ENCODE measurements around the gene FKBP9.

DNA sequence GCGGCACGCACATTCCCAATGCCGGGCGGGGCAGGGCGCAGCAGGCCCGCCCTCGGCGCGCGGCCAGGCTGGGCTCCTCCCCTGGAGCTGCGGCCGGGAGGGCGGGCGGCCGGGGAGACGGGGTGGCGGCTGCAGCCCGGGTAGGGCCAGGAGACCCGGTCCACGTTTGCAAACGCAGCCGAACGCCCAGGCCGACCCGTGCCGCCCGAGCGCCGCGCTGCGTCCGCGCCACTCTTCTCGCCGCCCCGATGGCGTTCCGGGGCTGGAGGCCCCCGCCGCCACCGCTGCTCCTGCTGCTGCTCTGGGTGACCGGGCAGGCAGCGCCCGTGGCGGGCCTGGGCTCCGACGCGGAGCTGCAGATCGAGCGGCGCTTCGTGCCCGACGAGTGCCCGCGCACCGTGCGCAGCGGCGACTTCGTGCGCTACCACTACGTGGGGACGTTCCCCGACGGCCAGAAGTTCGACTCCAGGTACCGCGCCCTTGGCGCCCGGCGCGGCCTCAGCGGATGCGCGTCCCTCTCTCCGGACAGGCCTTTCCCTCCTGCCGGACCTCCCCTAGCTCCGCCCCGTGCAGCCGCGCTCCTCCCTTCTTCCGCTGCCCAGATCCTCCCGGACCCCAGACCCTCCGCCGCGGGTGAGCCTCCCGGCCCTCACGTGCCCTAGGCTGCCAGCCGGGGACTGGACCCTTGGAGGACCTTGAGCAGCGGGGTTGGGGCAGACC lies at the start of gene FKBP9:
- TF ChIP-seq, protein P1, sequence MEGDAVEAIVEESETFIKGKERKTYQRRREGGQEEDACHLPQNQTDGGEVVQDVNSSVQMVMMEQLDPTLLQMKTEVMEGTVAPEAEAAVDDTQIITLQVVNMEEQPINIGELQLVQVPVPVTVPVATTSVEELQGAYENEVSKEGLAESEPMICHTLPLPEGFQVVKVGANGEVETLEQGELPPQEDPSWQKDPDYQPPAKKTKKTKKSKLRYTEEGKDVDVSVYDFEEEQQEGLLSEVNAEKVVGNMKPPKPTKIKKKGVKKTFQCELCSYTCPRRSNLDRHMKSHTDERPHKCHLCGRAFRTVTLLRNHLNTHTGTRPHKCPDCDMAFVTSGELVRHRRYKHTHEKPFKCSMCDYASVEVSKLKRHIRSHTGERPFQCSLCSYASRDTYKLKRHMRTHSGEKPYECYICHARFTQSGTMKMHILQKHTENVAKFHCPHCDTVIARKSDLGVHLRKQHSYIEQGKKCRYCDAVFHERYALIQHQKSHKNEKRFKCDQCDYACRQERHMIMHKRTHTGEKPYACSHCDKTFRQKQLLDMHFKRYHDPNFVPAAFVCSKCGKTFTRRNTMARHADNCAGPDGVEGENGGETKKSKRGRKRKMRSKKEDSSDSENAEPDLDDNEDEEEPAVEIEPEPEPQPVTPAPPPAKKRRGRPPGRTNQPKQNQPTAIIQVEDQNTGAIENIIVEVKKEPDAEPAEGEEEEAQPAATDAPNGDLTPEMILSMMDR (conservative IDR thresholded peaks at IDR 0.05; ENCODE audit: low read depth, low read length) = no peak
- no peak for TF ChIP-seq EZH2 (IDR thresholded peaks at IDR 0.05; ENCODE audit: borderline replicate concordance, low read depth, low read length, poor library complexity, severe bottlenecking)
